ENCODE results near the gene FMO1.

- TF ChIP-seq CTCF (IDR thresholded peaks at IDR 0.05) (no peak), POLR2A (IDR thresholded peaks at IDR 0.05) (no peak)
These were observed 29.2 kb downstream of the FMO1 start for GRCh38 chr1:171277534-171277933.

Measured in Peyer's patch (tissue), 4 donors.